CD14-positive monocyte (primary cell): ENCODE data around the gene CUX1. TPM values are rescaled to one million over a fixed set of nuclear protein-coding genes. Genes with fewer than 3 reads are reported as not detected.

Experiments used
- DNase-seq, 3 donors: peaks; one replicate each; pipeline ENCODE4 v3.0.0-alpha.2; 2011 to 2022
- H2AFZ ChIP-seq: 2 replicates; pipeline ENCODE4 v1.6.0; 2012; ENCODE audit warnings: mild to moderate bottlenecking, low read depth, low read length, inconsistent platforms; ENCODE audit not compliant: insufficient read depth, poor library complexity, severe bottlenecking
- H3K27ac ChIP-seq, 2 donors: 1 replicate in 1 of 2; 2 replicates in 1 of 2; pipeline ENCODE4 v1.5.1; 2012 to 2013; ENCODE audit warnings: low read length in 2 of 2, control low read depth in 1 of 2, inconsistent platforms in 1 of 2, low read depth in 1 of 2, mild to moderate bottlenecking in 1 of 2
- H3K27me3 ChIP-seq, 2 donors: one replicate each; pipeline versions ENCODE4 v1.6.0 to v1.6.1; 2011 to 2013; ENCODE audit warnings: low read length in 2 of 2; ENCODE audit not compliant: control insufficient read depth in 2 of 2, insufficient read depth in 2 of 2
- H3K36me3 ChIP-seq, 2 donors: replicated peaks in 1 of 2; 1 replicate in 1 of 2; 2 replicates in 1 of 2; pipeline versions ENCODE4 v1.5.1 to v1.6.1; 2012 to 2013; ENCODE audit warnings: low read length in 2 of 2, control low read depth in 1 of 2, inconsistent platforms in 1 of 2, mild to moderate bottlenecking in 1 of 2; ENCODE audit not compliant: insufficient read depth in 2 of 2, control insufficient read depth in 1 of 2
- H3K4me1 ChIP-seq, 2 donors: 1 replicate in 1 of 2; 2 replicates in 1 of 2; pipeline versions ENCODE4 v1.5.1 to v1.6.1; 2012 to 2013; ENCODE audit warnings: low read length in 2 of 2, control low read depth in 1 of 2, inconsistent platforms in 1 of 2, mild to moderate bottlenecking in 1 of 2, moderate library complexity in 1 of 2; ENCODE audit not compliant: insufficient read depth in 2 of 2, control insufficient read depth in 1 of 2
- H3K4me2 ChIP-seq: replicated peaks from 2 replicates; pipeline ENCODE3; 2012; ENCODE audit warnings: low read length, moderate library complexity, mild to moderate bottlenecking; ENCODE audit not compliant: poor library complexity, severe bottlenecking; ENCODE audit errors: extremely low read depth
- H3K4me3 ChIP-seq, 3 experiments: fragments of 200-600 bp in 1 of 3; sonication (generic) in 1 of 3; replicated peaks in 1 of 3; 1 replicate in 2 of 3; 2 replicates in 1 of 3; pipeline ENCODE4 v1.5.1; 2011 to 2013; ENCODE audit warnings: low read length in 3 of 3, mild to moderate bottlenecking in 3 of 3, control low read depth in 2 of 3, low read depth in 2 of 3, inconsistent platforms in 1 of 3, moderate library complexity in 1 of 3
- H3K79me2 ChIP-seq: 2 replicates; pipeline ENCODE4 v1.6.0; 2012; ENCODE audit warnings: mild to moderate bottlenecking, control low read depth, inconsistent platforms, low read length, moderate library complexity; ENCODE audit not compliant: insufficient read depth
- H3K9ac ChIP-seq: 2 replicates; pipeline ENCODE4 v1.6.0; 2017; ENCODE audit warnings: low read length, mild to moderate bottlenecking; ENCODE audit not compliant: insufficient read depth, poor library complexity, severe bottlenecking
- H3K9me3 ChIP-seq, 2 donors: replicated peaks in 1 of 2; 1 replicate in 1 of 2; 2 replicates in 1 of 2; pipeline versions ENCODE4 v1.5.1 to v1.6.1; 2012 to 2013; ENCODE audit warnings: low read length in 2 of 2, control low read depth in 1 of 2; ENCODE audit not compliant: control insufficient read depth in 1 of 2, insufficient read depth in 1 of 2
- H4K20me1 ChIP-seq: 2 replicates; pipeline ENCODE4 v1.6.0; 2012; ENCODE audit warnings: mild to moderate bottlenecking, low read length, control low read depth, moderate library complexity; ENCODE audit not compliant: insufficient read depth
- H3K27ac Mint-ChIP-seq, 7 donors: one replicate each; pipeline ENCODE4 v1.8.0; 2020; ENCODE audit warnings: mild to moderate bottlenecking in 7 of 7, mixed read lengths in 7 of 7, moderate library complexity in 6 of 7, inconsistent platforms in 2 of 7
- H3K27me3 Mint-ChIP-seq, 3 donors: one replicate each; pipeline ENCODE4 v1.8.0; 2021 to 2022; ENCODE audit warnings: low read depth in 3 of 3, mild to moderate bottlenecking in 3 of 3, mixed read lengths in 3 of 3, moderate library complexity in 3 of 3, inconsistent platforms in 1 of 3
- H3K36me3 Mint-ChIP-seq, 2 donors: one replicate each; pipeline ENCODE4 v1.8.0; 2020; ENCODE audit warnings: mixed read lengths in 2 of 2, inconsistent platforms in 1 of 2, mild to moderate bottlenecking in 1 of 2
- H3K4me1 Mint-ChIP-seq: one replicate; pipeline ENCODE4 v1.8.0; 2020; ENCODE audit warnings: mild to moderate bottlenecking, mixed read lengths
- H3K4me3 Mint-ChIP-seq, 2 donors: one replicate each; pipeline ENCODE4 v1.8.0; 2020; ENCODE audit warnings: mild to moderate bottlenecking in 2 of 2, mixed read lengths in 2 of 2, moderate library complexity in 1 of 2
- H3K9me3 Mint-ChIP-seq, 7 donors: one replicate each; pipeline ENCODE4 v1.8.0; 2020 to 2022; ENCODE audit warnings: mixed read lengths in 7 of 7, mild to moderate bottlenecking in 6 of 7, moderate library complexity in 6 of 7, inconsistent platforms in 2 of 7
- CTCF ChIP-seq: fragments of 200-600 bp; IDR thresholded peaks from one replicate; pipeline ENCODE4 v1.8.0; 2022; ENCODE audit warnings: antibody characterized with exemption, mild to moderate bottlenecking
- WGBS: methylation state at CpG from one replicate; pipeline ENCODE4 v1.1.5; 2013; ENCODE audit warnings: missing lambda C conversion rate; ENCODE audit not compliant: insufficient coverage; 5-methylcytosine and 5-hydroxymethylcytosine counted together
- intact Hi-C, 2 donors: fragments of 100-400 bp; cut with micrococcal nuclease; formaldehyde crosslinking; loops; one replicate each; pipeline versions ENCODE4 v1.15.0 to v1.15.1; 2023
- polyA plus RNA-seq, 3 donors: library from polyadenylated mRNA; depleted of rRNA in 1 of 3; unstranded in 2 of 3; stranded (reverse) in 1 of 3; fragments of 300-500 nt in 2 of 3; fragments of >200 nt in 1 of 3; fragmentation: Illumina TruSeq in 2 of 3; gene quantifications; 1 replicate in 2 of 3; 2 replicates in 1 of 3; pipeline ENCODE4 v1.2.3, GENCODE V29; 2012 to 2021

CUX1 gene
- polyA plus RNA-seq, 3 donors: 17.6 to 38.0 (median 28.0) TPM

- Histone ChIP-seq H3K4me2 (no peak overlapping the region), H4K20me1 (peaks cover 36% of the 10 kb centered on the region), H3K4me1 (peaks cover 9 to 12% of the 10 kb centered on the region in 2 donors), H3K79me2 (no peaks in the 10 kb centered on the region), H3K36me3 (peaks cover 17 to 47% of the 10 kb centered on the region in 2 donors), H3K9me3 (no peaks in the 10 kb centered on the region), H3K27ac (no peak overlapping the region), H3K27me3 (no peaks in the 10 kb centered on the region), H2AFZ (no peak overlapping the region), H3K9ac (no peak overlapping the region), H3K4me3 (no peak overlapping the region)
- Mint-ChIP-seq H3K27me3 (peaks cover 0 to 2% (median 1%) of the 10 kb centered on the region in 3 donors), H3K9me3 (peaks cover 0 to under 1% (median 0%) of the 10 kb centered on the region in 7 donors), H3K36me3 (peaks cover 39 to 67% of the 10 kb centered on the region in 2 donors), H3K4me1 (peaks cover 10% of the 10 kb centered on the region), H3K4me3 (no peak overlapping the region), H3K27ac (no peak overlapping the region)
- no peak for DNase-seq
- intact Hi-C loops: no loop called here
- WGBS: 85% methylated on average over 7 of the region's 9 CpGs
- no peak for TF ChIP-seq CTCF
Measured at GRCh38 chr7:102148799-102149198, 331.4 kb downstream of the CUX1 start.

- Mint-ChIP-seq H3K4me3 (no peak overlapping the region), H3K27ac (peak overlapping the region in 1 of 7 donors; percentile 66), H3K27me3 (peaks cover 0 to 2% (median 1%) of the 10 kb centered on the region in 3 donors), H3K9me3 (peaks cover 0 to 2% (median 0%) of the 10 kb centered on the region in 7 donors), H3K36me3 (peaks cover 35 to 65% of the 10 kb centered on the region in 2 donors), H3K4me1 (peaks cover 10% of the 10 kb centered on the region)
- H3K27ac ChIP-seq: no peak overlapping the region
- H3K9me3 ChIP-seq: no peaks in the 10 kb centered on the region
- H4K20me1 ChIP-seq: peaks cover 36% of the 10 kb centered on the region
- H3K9ac ChIP-seq: no peak overlapping the region
- H3K4me1 ChIP-seq: peaks cover 9 to 12% of the 10 kb centered on the region in 2 donors
- H3K79me2 ChIP-seq: no peaks in the 10 kb centered on the region
- no peak overlapping the region for H3K4me2 ChIP-seq
- no peaks in the 10 kb centered on the region for H3K27me3 ChIP-seq
- DNase-seq: no peak
- 100% methylated on average over 11 of the region's 12 CpGs for WGBS
- no peak overlapping the region for H2AFZ ChIP-seq
- intact Hi-C loops: no loop called here
- no peak overlapping the region for H3K4me3 ChIP-seq
- TF ChIP-seq CTCF: no peak
- H3K36me3 ChIP-seq: peaks cover 19 to 48% of the 10 kb centered on the region in 2 donors
Measured at GRCh38 chr7:102149416-102149815, 332.0 kb downstream of the CUX1 start.
